ENCODE results near the gene HOXD13.

The HOXD13 gene

DNA sequence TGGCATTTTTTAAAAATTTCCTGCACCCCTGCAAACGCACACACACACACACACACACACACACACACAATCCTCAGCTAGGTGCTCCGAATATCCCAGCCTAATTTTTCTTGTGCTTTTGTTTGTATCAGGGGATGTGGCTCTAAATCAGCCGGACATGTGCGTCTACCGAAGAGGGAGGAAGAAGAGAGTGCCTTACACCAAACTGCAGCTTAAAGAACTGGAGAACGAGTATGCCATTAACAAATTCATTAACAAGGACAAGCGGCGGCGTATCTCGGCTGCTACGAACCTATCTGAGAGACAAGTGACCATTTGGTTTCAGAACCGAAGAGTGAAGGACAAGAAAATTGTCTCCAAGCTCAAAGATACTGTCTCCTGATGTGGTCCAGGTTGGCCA lies 1.8 kb downstream of the HOXD13 start:
- DNase-seq (ENCODE audit: low read depth), result no peak

DNA sequence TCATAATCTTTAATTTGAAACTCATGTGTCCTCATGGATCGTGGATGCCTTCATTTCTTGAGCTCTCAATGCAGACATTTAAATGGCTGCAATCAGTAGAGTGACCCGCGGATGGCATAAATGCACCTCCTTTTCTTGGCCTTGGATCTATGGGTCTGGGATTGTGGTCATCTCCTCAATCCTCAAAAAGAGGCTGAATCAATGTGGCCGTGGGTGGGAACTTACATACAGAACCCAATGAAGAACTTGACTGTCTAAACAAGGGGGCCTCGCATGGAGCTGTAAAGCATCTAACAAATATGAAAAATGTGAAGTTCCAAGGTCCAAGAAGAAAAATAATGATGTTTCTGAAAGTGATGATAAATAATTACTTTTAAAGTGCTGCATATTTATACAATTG lies 2.9 kb downstream of the HOXD13 start:
- DNase-seq (ENCODE audit: low read depth), result no peak

DNA sequence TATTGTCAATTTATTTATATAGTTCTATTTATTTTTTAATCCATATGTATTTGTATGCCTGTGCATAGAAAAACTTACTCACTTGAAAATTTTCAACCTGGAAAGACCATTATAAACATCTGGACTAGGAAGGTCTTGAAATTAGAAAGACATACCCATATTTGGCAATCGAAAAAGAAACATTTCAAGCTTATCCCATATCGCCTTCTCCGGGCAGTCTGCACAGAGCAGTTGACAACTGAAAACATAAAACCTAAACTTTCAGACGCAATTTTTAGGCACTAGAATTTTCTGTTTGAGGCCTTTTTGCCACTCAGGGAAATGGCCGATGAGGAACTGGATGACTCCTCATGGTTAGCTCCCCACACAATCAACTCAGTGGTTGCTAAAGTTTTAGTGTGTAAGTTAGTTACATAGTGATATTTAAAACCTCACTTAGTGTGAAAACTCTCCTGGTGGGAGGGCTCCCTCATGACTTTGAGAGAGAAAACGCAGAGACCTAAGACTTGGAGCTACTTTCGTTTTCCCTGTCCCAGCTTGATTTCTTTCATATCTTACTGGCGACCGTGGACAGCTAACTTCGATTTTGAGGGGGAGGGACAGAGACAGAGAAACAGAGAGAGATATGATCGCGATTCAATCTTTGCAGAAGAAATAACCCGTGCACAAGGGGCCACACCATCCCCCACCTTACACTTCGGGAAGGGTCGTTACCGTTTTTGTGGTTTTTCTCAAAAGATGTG lies 3.9 kb downstream of the HOXD13 start:
- DNase-seq (ENCODE audit: low read depth), result no peak

DNA sequence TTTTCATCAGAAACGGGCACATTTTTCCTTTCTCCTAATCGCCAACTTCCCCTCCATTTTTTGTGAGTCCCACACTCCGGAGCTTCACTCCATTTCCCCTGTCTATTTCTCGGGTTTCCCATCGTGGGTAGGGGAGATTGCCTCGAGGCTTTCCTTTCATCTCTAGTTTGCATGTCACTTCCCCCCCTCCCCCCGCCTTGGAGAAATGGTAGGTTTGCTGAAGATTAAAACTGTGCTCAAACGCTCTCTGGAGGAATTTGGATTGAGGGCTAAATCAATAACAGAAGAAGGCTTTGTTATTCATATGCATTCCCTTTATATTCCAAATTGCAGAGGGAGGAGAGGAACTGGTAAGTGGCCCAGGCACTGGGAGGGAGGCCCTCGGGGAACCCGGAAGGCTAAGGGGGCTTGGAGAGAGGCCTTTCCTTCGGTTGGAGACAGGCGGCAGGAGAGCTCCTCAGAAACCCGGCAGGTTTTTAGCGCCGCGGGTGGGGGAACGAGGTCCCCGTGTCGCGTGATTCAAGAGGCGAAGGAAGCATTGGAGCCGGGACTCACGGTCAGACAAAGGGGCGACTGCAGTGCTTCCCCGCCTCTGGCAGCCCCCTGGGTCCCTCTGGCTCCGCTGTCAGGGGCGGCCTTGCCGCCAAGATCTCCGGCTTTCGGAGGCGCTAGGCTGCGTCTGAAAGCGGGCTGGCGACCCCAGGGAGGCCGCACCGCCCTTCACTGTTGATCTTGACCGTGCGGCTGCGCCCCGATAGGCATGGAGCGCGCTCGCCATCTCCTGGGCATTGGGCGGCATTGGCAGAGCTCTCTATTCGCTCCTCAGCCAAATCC lies 4.7 kb downstream of the HOXD13 start:
- DNase-seq (ENCODE audit: low read depth), result peak; percentile 49

DNA sequence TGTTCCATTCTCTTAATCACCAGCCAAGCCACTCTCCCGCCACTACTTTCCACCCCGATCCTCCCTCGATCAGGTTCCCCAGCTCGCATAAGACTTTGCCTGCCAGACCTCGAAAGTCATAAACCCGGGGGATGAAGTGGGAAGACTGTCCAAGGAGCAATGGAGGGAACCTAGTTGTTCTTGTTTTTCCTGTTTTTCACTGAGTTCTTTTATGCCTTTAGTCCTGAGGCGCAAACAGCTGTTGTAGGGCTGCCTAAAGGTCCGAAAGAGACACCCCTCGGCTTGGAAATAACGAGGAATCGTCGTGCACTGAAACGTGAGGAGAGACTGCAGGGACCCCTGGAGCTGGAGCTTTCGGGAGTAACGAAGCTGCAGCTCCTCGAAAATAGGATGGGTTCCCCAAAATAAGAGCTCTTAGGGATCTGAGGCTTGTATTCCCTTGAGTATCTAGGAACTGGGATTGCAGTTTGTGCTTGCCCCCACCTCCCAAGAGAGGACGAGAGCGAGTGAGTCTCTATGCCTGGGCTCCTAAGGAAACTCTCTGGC lies 5.4 kb downstream of the HOXD13 start:
- no peak for DNase-seq (ENCODE audit: low read depth)

DNA sequence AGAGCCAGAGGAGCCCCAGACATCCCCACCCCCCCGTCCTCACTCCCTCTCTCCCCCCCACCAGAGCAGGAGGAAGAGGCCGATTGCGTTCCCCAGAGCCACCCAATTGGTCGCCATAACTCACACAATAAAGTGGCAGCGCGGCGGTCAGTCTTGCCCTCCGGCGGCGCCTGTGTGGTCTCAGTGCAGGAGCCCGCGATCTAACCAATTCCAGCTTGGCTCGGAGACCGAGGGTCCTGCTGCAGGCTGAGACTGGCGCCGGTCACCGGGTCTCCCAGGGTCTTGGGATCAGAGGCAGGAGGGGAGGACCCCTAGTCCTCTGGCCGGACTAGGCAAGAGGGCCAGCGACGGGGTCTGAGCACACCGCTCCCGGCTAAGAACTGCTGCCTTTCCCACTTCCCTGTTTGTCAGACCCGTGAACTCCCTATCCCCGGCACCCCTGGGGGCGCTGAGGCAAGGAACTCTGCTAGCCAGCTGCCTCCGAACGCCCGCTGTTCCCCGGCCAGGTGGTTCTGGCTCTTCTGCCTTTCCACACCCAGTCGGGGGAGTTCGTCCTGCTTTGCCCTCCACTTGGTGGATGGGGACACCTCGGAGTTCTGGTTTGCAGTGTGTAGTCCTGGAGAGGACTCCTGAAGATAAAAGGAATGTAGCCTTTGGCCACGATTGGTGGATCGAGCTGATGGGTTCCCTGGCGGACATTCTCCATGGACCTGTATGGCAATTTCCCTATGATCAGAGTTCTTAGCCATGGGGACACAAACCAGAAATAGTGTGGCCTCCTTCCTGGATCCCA lies 6.0 kb downstream of the HOXD13 start:
- DNase-seq (ENCODE audit: low read depth), result no peak

DNA sequence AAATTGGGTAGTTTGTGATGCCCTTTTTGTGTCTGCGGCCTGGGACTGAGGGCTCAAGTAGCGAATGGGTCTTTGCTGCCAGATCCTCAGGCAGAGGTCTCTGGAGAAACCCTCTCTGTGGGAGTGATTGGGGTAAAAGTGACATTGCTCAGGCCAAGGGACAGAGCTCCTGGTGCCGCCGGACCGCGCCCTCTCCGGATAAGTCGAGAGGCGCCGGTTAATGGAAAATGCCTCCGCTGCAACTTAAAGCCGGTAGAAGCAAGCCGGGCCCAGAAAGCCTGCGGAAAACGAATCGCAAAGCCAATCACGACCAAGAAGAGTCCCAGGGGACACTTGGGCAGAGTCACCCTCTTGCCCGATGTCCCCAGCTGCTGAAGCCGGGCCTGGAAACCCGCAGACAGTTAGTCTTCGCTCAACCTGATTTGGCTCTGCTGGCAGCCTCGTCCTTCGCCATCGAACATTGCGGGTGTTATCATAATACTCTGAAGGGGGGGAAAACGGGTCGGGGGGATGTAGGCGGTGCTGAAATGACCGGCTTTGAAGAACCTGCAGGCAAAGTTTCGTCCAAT lies 6.7 kb downstream of the HOXD13 start:
- no peak for DNase-seq (ENCODE audit: low read depth)

DNA sequence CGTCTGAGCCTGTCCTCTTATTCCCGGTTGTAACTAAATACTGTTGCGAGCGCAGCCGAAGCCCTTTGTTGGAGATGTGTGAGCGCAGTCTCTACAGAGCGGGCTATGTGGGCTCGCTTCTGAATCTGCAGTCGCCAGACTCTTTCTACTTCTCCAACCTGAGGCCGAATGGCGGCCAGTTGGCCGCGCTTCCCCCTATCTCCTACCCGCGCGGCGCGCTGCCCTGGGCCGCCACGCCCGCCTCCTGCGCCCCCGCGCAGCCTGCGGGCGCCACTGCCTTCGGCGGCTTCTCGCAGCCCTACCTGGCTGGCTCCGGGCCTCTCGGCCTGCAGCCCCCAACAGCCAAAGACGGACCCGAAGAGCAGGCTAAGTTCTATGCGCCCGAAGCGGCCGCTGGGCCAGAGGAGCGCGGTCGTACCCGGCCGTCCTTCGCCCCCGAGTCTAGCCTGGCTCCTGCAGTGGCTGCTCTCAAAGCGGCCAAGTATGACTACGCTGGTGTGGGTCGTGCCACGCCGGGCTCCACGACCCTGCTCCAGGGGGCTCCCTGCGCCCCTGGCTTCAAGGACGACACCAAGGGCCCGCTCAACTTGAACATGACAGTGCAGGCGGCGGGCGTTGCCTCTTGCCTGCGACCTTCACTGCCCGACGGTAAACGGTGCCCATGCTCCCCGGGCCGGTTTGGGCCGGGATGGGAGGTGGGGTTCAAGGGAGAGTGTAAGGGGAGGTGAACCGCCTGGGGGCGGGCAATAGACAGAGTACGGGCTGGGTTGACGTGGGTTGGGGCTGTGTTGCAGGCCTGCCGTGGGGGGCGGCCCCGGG lies 7.4 kb downstream of the HOXD13 start, which contains the start of gene HOXD12:
TSS of gene HOXD12 (plus strand) at position 68 of the 819 bp plus-strand sequence. CDS start at position 75, 7 bp downstream.
- no peak for DNase-seq (ENCODE audit: low read depth)

DNA sequence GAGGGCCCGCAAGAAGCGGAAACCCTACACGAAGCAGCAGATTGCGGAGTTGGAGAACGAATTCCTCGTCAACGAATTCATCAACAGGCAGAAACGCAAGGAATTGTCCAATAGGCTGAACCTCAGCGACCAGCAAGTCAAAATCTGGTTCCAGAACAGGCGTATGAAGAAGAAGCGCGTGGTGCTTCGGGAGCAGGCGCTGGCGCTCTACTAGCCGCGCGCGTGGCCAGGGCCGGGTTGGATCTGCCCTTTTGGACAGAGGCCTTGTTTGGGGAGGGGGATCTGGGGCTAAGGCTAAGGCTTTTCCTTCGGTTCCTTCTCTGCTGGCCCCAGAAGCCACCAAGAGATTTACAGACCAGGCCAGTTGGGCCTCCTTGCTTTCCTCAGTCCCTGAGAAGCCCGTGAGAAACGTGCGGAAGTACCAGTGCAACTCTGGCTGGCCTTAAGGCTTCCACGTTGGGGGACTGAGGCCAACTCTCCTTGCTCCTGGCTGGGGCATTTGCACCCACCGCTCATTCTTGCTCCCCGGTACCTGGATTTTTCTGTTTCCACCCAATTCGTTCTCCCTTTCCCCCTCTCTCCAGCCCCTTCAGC lies 8.1 kb downstream of the HOXD13 start:
- no peak for DNase-seq (ENCODE audit: low read depth)

DNA sequence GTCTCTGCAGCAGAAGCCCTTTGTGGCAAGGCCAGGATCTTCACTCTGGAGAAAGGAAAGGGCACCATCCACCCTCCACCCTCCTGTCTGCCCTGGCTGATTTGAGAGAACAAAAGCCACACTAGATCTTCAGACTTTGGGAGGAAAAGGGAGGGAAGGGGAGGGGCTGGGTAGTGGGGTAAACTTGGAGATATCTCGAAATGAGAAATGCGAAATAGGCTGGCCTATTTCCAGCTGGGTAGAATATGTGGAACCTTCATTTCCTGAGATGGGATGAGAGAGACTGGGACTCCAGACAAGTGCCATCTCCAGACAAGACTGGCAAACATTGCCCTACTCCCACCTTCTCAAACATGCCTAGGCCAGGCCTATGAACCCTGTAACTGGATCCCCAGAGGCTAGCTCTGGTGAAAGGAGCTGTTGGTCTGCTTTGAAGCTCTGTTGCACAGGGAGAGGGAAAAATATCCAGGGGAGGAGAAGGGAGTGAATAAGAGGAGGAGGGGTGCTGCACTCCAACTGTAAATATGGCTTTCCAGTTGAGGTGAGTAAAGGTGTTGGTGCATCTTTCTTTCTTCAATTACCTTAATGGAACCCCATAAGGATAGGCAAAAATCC lies 8.8 kb downstream of the HOXD13 start:
- no peak for DNase-seq (ENCODE audit: low read depth)

DNA sequence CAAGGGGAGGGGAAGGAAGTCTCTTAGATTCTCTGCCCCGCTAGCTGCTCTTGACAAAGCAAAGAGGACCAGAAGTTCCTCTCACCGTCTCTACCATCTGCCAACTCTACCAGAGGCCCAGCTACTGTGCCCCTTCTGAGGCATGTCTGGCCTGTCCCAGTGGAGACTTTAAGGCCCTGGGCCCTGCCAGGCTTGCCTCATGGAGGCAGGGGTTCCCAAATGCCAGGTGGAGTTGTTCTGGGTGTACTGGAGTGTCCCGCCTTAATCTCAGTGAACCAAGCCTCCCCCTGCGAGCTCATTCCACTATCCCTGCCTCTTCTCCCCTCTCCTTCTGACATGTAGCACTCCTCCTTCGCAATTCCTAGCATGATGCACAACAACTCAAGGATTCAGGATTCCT lies 9.3 kb downstream of the HOXD13 start:
- no peak for DNase-seq (ENCODE audit: low read depth)

DNA sequence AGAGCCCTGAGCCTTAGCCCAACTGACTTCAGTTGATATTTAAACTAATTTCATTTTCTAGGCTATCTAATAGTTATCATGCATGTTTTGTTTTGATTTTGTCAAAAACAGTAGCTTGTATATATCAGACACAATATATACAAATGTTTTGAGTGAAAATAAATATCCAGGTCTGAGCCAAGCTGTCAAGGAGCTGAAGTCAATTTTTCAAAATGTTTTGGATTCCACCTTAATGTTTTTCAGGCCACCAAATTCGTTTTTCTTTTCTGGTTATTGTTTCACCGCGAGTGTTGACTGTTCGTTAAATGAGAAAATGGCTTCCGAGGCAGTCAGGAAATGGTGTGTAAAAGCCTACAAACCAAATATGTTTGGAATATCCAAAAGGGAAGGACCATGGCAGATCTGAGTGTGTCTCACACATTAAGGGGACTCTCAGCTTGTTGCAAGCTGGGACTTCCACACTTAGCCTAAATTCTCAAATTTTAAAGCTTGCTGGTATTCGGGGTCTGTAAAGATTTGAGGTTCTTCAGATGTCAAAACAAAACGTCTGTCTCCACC lies 9.9 kb downstream of the HOXD13 start:
- DNase-seq (ENCODE audit: low read depth), result no peak

DNA sequence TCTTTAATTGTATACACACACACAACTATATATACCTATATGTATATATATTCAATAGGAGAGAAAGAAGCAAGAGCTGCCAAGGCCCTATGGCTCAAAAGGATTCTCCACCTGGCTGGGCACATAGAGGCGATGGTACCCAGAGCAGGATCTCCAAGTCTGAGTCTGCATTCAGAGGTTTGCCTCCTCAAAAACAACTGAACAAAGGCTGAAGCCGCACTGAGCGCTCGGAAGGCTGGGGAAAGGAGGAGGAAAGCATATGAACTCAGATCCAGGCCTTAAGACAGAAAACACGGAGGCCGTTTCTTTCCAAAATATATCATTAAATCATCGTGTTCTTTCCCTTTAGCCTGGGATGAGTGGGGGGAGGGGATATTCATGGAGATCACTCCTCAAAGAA lies 10.7 kb downstream of the HOXD13 start:
- DNase-seq (ENCODE audit: low read depth), result no peak

DNA sequence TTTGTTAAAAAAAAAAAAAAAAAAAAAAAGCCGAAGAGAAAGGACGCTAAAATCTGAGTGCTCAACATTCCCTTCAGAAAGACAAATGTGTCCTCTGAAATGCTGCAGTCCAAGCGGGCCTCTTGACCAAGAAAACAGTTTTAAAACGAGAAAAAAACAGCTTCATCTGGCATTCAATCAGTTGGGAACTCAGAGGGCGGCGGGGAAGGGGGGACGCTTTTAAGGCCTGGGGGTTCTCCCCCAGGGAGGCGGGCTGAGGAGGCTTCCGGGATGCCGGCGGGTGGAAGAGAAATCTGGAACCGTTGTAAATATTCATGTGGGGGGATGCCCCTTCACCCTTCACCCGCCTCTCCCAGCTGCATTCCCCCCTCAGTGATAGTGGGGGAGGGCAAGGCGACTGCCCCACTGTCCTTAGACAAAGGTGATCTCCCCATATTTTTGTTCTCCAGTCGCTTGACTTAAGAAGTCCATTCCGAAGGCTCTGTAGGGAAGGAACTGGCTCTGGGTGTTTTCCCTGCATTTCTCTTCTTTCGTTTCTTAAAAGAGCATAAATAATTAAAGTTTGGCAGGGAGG lies 11.3 kb downstream of the HOXD13 start:
- no peak for DNase-seq (ENCODE audit: low read depth)

DNA sequence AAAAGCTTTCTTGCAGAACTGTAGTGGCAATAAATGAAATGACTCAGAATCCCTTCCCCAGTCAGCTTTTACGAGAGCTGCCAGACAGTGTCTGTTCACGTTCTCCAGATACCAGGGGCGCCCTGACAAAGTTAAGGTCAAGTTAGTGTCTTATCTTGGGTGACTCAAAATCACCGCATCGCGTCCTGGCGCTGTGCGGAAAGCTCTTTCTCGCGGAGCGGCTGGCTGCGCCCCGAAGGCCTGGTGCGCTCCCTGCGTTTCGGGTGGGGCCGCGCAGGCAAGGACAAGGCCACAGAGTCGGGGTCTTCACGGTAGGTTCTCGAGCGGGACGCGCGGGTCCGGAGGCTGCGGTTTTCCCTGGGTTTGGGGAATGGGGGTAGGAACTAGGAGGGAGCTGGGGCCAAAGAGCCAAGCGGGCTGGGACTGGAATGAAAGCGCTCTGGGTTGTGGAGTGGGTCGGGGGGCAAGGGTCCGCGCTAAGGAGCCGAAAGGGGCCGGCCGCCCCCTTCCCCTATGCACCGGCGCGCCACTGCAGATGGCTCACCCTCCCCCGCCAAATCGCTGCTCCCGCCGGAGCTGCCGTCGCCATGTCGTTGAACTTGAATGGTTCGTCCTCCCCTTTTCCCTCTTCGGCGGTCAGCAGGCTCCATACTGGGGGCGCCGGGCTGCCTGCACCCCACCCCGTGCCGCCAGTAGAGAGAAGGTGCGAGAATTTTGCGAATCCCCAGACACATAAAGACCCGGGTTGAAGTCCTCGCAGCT lies 12.0 kb downstream of the HOXD13 start:
- no peak for DNase-seq (ENCODE audit: low read depth)

DNA sequence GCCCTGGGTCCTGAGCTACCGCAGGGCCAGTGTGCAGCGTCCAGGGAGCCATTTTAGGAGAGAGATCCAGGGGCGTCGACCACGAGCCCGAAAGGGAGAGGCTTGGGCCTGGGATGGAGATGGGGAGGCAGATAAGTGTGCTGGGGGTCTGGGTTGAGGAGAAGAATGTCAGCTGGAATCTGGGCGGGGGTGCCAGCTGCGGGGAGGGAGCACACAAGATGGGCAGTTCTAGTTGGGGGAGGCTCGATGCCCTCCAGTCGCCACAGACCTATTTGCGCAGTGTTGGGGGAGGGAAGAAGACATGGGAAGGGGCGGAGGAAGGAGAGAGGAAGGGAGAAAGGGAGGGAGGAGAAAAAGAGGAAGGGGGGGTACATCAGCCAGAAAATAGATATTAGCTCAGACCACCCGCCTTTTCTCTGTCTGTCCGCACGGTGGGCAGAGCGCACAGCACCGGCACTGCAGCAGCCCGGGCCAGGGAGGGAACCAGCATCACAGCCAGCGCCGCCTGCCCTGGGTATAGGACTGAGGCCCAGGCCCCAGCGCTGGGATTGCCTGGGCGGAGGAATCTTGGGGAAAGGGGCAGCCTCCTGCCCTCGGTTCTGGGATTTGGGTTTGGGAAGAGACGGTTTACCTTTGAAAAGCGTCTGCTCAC lies 12.7 kb downstream of the HOXD13 start:
- DNase-seq (ENCODE audit: low read depth), result no peak

DNA sequence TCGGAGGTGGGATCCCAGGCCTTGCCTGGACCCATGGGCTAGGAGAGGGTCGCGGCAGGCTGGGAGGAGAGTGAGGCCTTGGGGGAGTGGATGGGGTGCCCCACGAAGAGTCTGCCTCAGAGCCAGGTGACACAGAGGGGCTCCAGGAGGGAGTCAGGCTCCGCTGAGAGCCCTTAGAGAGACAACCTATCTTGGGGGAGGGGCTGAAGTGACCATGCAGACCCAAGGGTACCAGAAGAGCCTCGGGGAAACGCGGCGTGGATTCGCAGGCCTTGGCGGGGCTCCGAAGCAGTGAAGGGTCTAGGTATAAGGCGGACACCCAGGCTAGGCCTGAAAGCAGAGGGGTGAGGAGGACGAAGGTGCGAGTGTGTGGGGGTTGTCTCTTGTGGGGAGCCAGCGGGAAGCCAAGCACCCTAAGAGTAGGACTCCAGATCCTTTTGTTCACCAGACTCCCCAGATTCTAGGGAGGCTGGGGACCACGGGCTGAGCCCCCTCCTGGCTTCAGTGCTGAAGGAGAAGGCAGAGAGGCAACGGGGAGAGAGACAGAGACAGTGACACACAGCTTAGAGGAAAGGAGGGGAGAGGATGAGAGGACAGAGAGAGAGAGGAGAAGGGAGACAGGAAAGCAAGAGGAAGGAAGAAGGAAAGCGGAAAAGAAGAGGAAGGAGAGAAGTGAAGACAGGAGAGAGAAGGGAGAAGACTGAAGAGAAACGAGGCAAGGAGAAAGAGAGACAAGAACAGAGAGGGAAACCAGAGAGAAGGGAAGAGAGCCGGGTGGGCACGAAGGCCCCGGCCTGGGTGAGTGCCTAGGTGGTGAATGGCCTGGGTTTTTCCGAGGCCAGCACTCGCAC lies 13.4 kb downstream of the HOXD13 start:
- no peak for DNase-seq (ENCODE audit: low read depth)

Measured in iris pigment epithelial cell (primary cell).